ENCODE results near the gene PNPLA4.

DNA sequence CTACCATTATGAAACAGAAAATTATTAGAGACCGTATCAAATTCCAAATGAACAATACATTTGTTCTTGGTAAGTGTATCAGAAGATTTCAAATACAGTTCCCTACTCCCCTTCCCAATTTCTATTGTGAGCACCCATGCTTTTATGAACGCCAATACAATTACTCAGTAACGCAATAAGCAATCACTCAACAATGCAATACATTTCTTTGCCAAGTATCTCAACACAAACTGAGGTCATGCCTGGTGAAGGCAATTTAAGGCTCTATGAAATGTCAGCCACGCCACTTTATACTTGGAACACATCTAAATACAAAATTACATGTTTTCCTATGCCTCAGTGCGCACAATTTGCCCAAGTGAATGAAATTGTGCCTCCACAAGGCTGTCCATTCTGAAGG, 712 bp downstream of the PNPLA4 start:
- TF ChIP-seq, protein P1, sequence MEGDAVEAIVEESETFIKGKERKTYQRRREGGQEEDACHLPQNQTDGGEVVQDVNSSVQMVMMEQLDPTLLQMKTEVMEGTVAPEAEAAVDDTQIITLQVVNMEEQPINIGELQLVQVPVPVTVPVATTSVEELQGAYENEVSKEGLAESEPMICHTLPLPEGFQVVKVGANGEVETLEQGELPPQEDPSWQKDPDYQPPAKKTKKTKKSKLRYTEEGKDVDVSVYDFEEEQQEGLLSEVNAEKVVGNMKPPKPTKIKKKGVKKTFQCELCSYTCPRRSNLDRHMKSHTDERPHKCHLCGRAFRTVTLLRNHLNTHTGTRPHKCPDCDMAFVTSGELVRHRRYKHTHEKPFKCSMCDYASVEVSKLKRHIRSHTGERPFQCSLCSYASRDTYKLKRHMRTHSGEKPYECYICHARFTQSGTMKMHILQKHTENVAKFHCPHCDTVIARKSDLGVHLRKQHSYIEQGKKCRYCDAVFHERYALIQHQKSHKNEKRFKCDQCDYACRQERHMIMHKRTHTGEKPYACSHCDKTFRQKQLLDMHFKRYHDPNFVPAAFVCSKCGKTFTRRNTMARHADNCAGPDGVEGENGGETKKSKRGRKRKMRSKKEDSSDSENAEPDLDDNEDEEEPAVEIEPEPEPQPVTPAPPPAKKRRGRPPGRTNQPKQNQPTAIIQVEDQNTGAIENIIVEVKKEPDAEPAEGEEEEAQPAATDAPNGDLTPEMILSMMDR (conservative IDR thresholded peaks at IDR 0.05; ENCODE audit: low read depth in 2 of 2): no peak
- no peak for TF ChIP-seq EZH2 (IDR thresholded peaks at IDR 0.05; ENCODE audit: low read depth, unreplicated experiment)
- no peak for TF ChIP-seq POLR2AphosphoS5 (IDR thresholded peaks at IDR 0.05; ENCODE audit: low read depth)
- TF ChIP-seq, protein P2, sequence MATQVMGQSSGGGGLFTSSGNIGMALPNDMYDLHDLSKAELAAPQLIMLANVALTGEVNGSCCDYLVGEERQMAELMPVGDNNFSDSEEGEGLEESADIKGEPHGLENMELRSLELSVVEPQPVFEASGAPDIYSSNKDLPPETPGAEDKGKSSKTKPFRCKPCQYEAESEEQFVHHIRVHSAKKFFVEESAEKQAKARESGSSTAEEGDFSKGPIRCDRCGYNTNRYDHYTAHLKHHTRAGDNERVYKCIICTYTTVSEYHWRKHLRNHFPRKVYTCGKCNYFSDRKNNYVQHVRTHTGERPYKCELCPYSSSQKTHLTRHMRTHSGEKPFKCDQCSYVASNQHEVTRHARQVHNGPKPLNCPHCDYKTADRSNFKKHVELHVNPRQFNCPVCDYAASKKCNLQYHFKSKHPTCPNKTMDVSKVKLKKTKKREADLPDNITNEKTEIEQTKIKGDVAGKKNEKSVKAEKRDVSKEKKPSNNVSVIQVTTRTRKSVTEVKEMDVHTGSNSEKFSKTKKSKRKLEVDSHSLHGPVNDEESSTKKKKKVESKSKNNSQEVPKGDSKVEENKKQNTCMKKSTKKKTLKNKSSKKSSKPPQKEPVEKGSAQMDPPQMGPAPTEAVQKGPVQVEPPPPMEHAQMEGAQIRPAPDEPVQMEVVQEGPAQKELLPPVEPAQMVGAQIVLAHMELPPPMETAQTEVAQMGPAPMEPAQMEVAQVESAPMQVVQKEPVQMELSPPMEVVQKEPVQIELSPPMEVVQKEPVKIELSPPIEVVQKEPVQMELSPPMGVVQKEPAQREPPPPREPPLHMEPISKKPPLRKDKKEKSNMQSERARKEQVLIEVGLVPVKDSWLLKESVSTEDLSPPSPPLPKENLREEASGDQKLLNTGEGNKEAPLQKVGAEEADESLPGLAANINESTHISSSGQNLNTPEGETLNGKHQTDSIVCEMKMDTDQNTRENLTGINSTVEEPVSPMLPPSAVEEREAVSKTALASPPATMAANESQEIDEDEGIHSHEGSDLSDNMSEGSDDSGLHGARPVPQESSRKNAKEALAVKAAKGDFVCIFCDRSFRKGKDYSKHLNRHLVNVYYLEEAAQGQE (IDR thresholded peaks at IDR 0.05; ENCODE audit: unreplicated experiment): no peak
- no peak for TF ChIP-seq EZH2phosphoT487 (IDR thresholded peaks at IDR 0.05; ENCODE audit: unreplicated experiment)

All from GM23338 (cell line).